Lower leg skin (tissue), 3 donors: ENCODE measurements around the gene OR8A1.

Experiments used
- CTCF ChIP-seq, 3 donors: fragments of 450-650 bp; IDR thresholded peaks; one replicate each; pipeline ENCODE4 v1.5.1; 2016; ENCODE audit warnings: antibody characterized with exemption in 3 of 3, mild to moderate bottlenecking in 3 of 3, moderate library complexity in 2 of 3
- POLR2A ChIP-seq, 2 donors: fragments of 450-650 bp; IDR thresholded peaks; one replicate each; pipeline ENCODE4 v1.6.1; 2016 to 2017; ENCODE audit warnings: antibody characterized with exemption in 2 of 2, mild to moderate bottlenecking in 1 of 2, moderate library complexity in 1 of 2

GRCh38 chr11:124610295-124610694 lies 40.5 kb downstream of the OR8A1 start:
- TF ChIP-seq CTCF (IDR thresholded peaks at IDR 0.05) (no peak), POLR2A (IDR thresholded peaks at IDR 0.05) (no peak)
